GM12891 (cell line): ENCODE data around the gene VGLL1.

ENCODE experiments used
- POLR2A ChIP-seq: IDR thresholded peaks from 2 replicates; pipeline ENCODE4 v1.6.1; 2011; ENCODE audit warnings: low read depth, low read length, control low read depth
- POLR2AphosphoS5 ChIP-seq: IDR thresholded peaks from 2 replicates; pipeline ENCODE4 v1.6.1; 2011; ENCODE audit warnings: low read depth, low read length, control low read depth
- SPI1 ChIP-seq: IDR thresholded peaks from 2 replicates; pipeline ENCODE4 v1.6.1; 2011; ENCODE audit warnings: low read depth, low read length, control low read depth
- TAF1 ChIP-seq: IDR thresholded peaks from 2 replicates; pipeline ENCODE4 v1.6.1; 2011; ENCODE audit warnings: low read depth, low read length, control low read depth

DNA sequence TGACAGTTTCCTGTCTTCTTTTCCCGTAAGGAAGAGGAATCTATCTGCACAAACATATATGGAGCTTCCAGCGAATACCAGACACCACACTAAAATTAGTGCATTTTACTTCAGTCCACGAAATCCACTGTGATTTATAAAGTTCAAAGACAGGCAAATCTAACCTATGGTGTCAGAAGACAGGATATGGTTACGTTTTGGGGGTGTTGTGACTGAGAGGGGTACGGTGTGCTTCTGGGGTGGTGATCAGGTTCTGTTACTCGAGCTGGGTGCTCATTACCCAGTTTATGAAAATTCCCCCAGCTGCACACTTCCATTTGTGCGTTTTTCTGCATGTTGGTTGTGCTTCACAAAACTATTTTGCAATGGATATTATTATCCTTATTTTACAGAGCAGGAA lies 10.3 kb downstream of the VGLL1 start:
- no peak for TF ChIP-seq TAF1
- TF ChIP-seq POLR2A: no peak
- TF ChIP-seq POLR2AphosphoS5: no peak
- no peak for TF ChIP-seq SPI1
